H1 (cell line): Measurements from ENCODE around the gene MSI2. TPM values are rescaled to one million over a fixed set of nuclear protein-coding genes. Genes with fewer than 3 reads are reported as not detected.

ENCODE experiments used
- CTCF ChIA-PET: fragments of 300-600 bp; sonication (Branson Sonifier 250); formaldehyde crosslinking; loops from one replicate; lab custom pipeline; 2021; ENCODE audit not compliant: partially characterized antibody; lab: Charles Lee
- POLR2A ChIA-PET: fragments of 300-600 bp; sonication (Branson Sonifier 250); formaldehyde crosslinking; loops from one replicate; lab custom pipeline; 2021; ENCODE audit warnings: inconsistent platforms; ENCODE audit not compliant: partially characterized antibody; lab: Charles Lee
- DNase-seq, 2 experiments: peaks; one replicate each; pipeline versions ENCODE4 v3.0.0 to v3.0.0-alpha.2; 2010 to 2022; ENCODE audit warnings: low spot score in 2 of 2, low read depth in 1 of 2, mixed read lengths in 1 of 2
- FAIRE-seq: peaks from 2 replicates; lab custom pipeline; 2011; peaks lifted over from hg19 to GRCh38; lab: Jason Lieb, UNC
- H2AFZ ChIP-seq: 2 replicates; pipeline ENCODE4 v1.8.1; 2012; ENCODE audit warnings: low read length, inconsistent platforms
- H2AK5ac ChIP-seq: 2 replicates; pipeline ENCODE4 v1.6.1; 2013; ENCODE audit warnings: low read depth, low read length
- H2BK120ac ChIP-seq: replicated peaks from 2 replicates; pipeline ENCODE3; 2013; ENCODE audit warnings: low read depth, low read length, inconsistent platforms
- H2BK12ac ChIP-seq: 2 replicates; pipeline ENCODE4 v1.6.1; 2013; ENCODE audit warnings: low read depth, low read length
- H2BK15ac ChIP-seq: 2 replicates; pipeline ENCODE4 v1.6.1; 2013; ENCODE audit warnings: low read length
- H2BK20ac ChIP-seq: 2 replicates; pipeline ENCODE4 v1.6.1; 2013; ENCODE audit warnings: low read length
- H2BK5ac ChIP-seq: 2 replicates; pipeline ENCODE4 v1.6.1; 2013; ENCODE audit warnings: low read depth, low read length
- H3K14ac ChIP-seq: 2 replicates; pipeline ENCODE4 v1.6.1; 2013; ENCODE audit warnings: inconsistent platforms; ENCODE audit not compliant: insufficient read length
- H3K18ac ChIP-seq: 2 replicates; pipeline ENCODE4 v1.6.1; 2013; ENCODE audit warnings: low read length; ENCODE audit errors: extremely low read depth
- H3K23ac ChIP-seq: 2 replicates; pipeline ENCODE4 v1.6.1; 2013; ENCODE audit warnings: inconsistent platforms; ENCODE audit not compliant: insufficient read length
- H3K23me2 ChIP-seq: 2 replicates; pipeline ENCODE4 v1.6.1; 2013; ENCODE audit warnings: low read depth, low read length
- H3K27ac ChIP-seq: 2 replicates; pipeline ENCODE4 v1.6.1; 2011; ENCODE audit warnings: low read depth, low read length, inconsistent platforms
- H3K27me3 ChIP-seq, 4 experiments: replicated peaks in 1 of 4; 1 replicate in 1 of 4; 2 replicates in 3 of 4; pipeline versions ENCODE4 v1.6.1 to v1.8.1; 2011 to 2013; ENCODE audit warnings: low read length in 3 of 4, mild to moderate bottlenecking in 3 of 4, inconsistent platforms in 2 of 4, mixed read lengths in 2 of 4, moderate library complexity in 1 of 4; ENCODE audit not compliant: control insufficient read depth in 3 of 4, insufficient read depth in 3 of 4; ENCODE audit errors: extremely low read depth in 1 of 4
- H3K36me3 ChIP-seq, 4 experiments: 2 replicates each; pipeline versions ENCODE4 v1.6.1 to v1.8.1; 2011 to 2013; ENCODE audit warnings: mild to moderate bottlenecking in 4 of 4, low read length in 3 of 4, moderate library complexity in 2 of 4, control low read depth in 1 of 4, inconsistent platforms in 1 of 4; ENCODE audit not compliant: insufficient read depth in 4 of 4, control insufficient read depth in 2 of 4
- H3K4ac ChIP-seq: replicated peaks from 2 replicates; pipeline ENCODE3; 2013; ENCODE audit warnings: low read length, low read depth, mixed read lengths, inconsistent platforms; ENCODE audit not compliant: insufficient read length
- H3K4me1 ChIP-seq, 4 experiments: replicated peaks in 1 of 4; 1 replicate in 1 of 4; 2 replicates in 3 of 4; pipeline versions ENCODE4 v1.6.1 to v1.8.1; 2011 to 2013; ENCODE audit warnings: low read length in 3 of 4, inconsistent platforms in 2 of 4, mixed read lengths in 1 of 4; ENCODE audit not compliant: insufficient read depth in 4 of 4, control insufficient read depth in 3 of 4
- H3K4me2 ChIP-seq, 2 experiments: 2 replicates each; pipeline versions ENCODE4 v1.6.1 to v1.8.1; 2011 to 2013; ENCODE audit warnings: low read depth in 2 of 2, low read length in 2 of 2, control low read depth in 1 of 2, inconsistent platforms in 1 of 2, mild to moderate bottlenecking in 1 of 2; ENCODE audit not compliant: insufficient read depth in 1 of 2
- H3K4me3 ChIP-seq, 4 experiments: fragments of 200-600, 300-600 bp in 1 of 4; sonication (generic), shearing (Covaris generic), sonication (Bioruptor Twin) in 1 of 4; 2 replicates each; pipeline versions ENCODE4 v1.5.1 to v1.8.1; 2011 to 2016; ENCODE audit warnings: low read length in 4 of 4, low read depth in 3 of 4, control low read depth in 2 of 4, inconsistent platforms in 2 of 4, mild to moderate bottlenecking in 2 of 4, mixed read lengths in 1 of 4, moderate library complexity in 1 of 4; ENCODE audit not compliant: insufficient read depth in 2 of 4; ENCODE audit errors: extremely low read depth in 1 of 4
- H3K56ac ChIP-seq: replicated peaks from 2 replicates; pipeline ENCODE3; 2013; ENCODE audit warnings: low read depth, mild to moderate bottlenecking, mixed read lengths, low read length, inconsistent platforms; ENCODE audit not compliant: insufficient read length
- H3K79me1 ChIP-seq: 2 replicates; pipeline ENCODE4 v1.6.1; 2013; ENCODE audit warnings: low read depth, low read length, control low read depth
- H3K79me2 ChIP-seq, 2 experiments: 2 replicates each; pipeline versions ENCODE4 v1.6.1 to v1.8.1; 2012 to 2013; ENCODE audit warnings: low read length in 2 of 2, mild to moderate bottlenecking in 2 of 2, inconsistent platforms in 1 of 2; ENCODE audit not compliant: insufficient read depth in 2 of 2, control insufficient read depth in 1 of 2
- H3K9ac ChIP-seq, 4 experiments: replicated peaks in 1 of 4; 1 replicate in 1 of 4; 2 replicates in 3 of 4; pipeline versions ENCODE4 v1.6.1 to v1.8.1; 2011 to 2013; ENCODE audit warnings: low read depth in 3 of 4, low read length in 3 of 4, control low read depth in 2 of 4, mild to moderate bottlenecking in 2 of 4, moderate library complexity in 2 of 4, inconsistent platforms in 1 of 4; ENCODE audit errors: extremely low read depth in 1 of 4
- H3K9me3 ChIP-seq, 2 experiments: 2 replicates each; pipeline versions ENCODE4 v1.6.1 to v1.8.1; 2012 to 2013; ENCODE audit warnings: mild to moderate bottlenecking in 2 of 2, moderate library complexity in 2 of 2, control low read depth in 1 of 2, inconsistent platforms in 1 of 2, low read depth in 1 of 2, low read length in 1 of 2, mixed read lengths in 1 of 2; ENCODE audit not compliant: insufficient read depth in 2 of 2
- H4K20me1 ChIP-seq, 2 experiments: replicated peaks in 1 of 2; 2 replicates each; pipeline versions ENCODE3 to v1.8.1; 2011 to 2013; ENCODE audit warnings: inconsistent platforms in 2 of 2, low read length in 2 of 2, mild to moderate bottlenecking in 1 of 2; ENCODE audit not compliant: insufficient read depth in 2 of 2, control insufficient read depth in 1 of 2
- H4K5ac ChIP-seq: 2 replicates; pipeline ENCODE4 v1.6.1; 2013; ENCODE audit warnings: low read length, low read depth, mixed read lengths, inconsistent platforms; ENCODE audit not compliant: insufficient read length
- H4K8ac ChIP-seq: 2 replicates; pipeline ENCODE4 v1.8.0; 2013; ENCODE audit warnings: mild to moderate bottlenecking, moderate library complexity, low read length, inconsistent platforms; ENCODE audit not compliant: insufficient read depth; ENCODE audit errors: extremely low read depth
- H4K91ac ChIP-seq: replicated peaks from 2 replicates; pipeline ENCODE3; 2013; ENCODE audit warnings: low read length, mixed read lengths, inconsistent platforms; ENCODE audit not compliant: insufficient read length
- ZNF274 ChIP-seq: IDR thresholded peaks from 2 replicates; pipeline ENCODE4 v1.7.0; 2012; ENCODE audit warnings: low read length, borderline replicate concordance; ENCODE audit errors: extremely low read depth
- WGBS, 2 experiments: shearing (Covaris generic) in 1 of 2; methylation state at CpG; one replicate each; pipeline versions ENCODE4 v1.1.6 to v1.1.7; 2013 to 2015; ENCODE audit warnings: low lambda C conversion rate in 2 of 2, mixed read lengths in 2 of 2, inconsistent platforms in 1 of 2, low coverage in 1 of 2, missing lambda C conversion rate in 1 of 2; ENCODE audit not compliant: insufficient replicate concordance in 2 of 2, insufficient coverage in 1 of 2, insufficient read length in 1 of 2; ENCODE audit errors: extremely low coverage in 1 of 2, missing lambda C conversion rate in 1 of 2; 5-methylcytosine and 5-hydroxymethylcytosine counted together
- polyA plus RNA-seq, 7 experiments: library from polyadenylated mRNA; depleted of rRNA in 3 of 7; stranded (reverse) in 5 of 7; unstranded in 2 of 7; fragments of >200 nt in 5 of 7; fragments of 200-250 nt in 2 of 7; gene quantifications; 1 replicate in 5 of 7; 2 replicates in 1 of 7; 4 replicates in 1 of 7; pipeline versions ENCODE4 v1.2.1 to v1.2.3, GENCODE V29; 2011 to 2013; ENCODE audit warnings: missing spikeins in 2 of 7, mixed read lengths in 2 of 7
- total RNA-seq: library from RNA; stranded (reverse); fragmentation: NEBNext Ultra II Directional; extraction: Animal tissue kit (Norgen Biotek cat#: 25700); gene quantifications from 2 replicates; pipeline ENCODE4 v1.2.1, GENCODE V29; 2021

MSI2 gene
- total and polyA plus RNA-seq, 2 of the 8 experiments (the other 6 are each of a cell fraction or from before 2014, with no cell fraction given) = 36.7 to 80.6 TPM

DNA sequence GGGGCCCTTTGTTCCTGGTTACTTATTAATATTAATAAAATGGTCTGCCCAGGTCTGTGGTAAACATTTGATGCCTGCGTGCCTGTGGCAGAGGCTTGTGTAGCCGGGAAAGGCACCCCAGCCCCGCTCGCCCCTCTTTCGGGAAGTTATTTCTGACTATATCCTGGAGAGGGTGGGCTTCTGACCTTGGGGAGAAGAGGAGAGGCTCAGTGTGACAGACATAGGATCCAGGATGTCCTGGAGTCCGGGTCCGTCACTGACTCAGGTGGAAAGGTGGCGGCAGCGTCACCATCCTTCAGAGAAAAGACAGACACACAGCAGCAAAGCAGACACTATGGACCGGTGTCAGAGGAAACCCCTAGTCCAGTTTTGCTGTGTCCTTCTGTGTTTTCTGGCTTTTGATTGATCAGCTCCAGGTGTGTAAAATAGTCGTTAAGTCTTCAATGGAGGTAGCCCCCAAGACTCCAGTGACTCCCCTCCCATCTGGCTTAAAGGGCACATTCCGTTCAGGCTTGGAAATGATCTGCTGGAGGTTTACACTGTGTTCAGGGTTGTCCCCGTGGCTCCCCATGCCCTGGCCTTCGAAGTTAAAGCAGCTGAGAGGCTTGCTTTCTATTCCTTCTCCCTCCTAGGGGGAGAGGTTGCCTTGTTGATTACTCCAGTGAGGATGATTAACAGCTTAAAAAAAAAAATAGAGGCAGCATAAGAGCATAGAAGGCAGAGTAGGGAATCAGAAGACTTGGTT is 407.2 kb downstream of the MSI2 start:
- H2AFZ ChIP-seq = no peak overlapping the region

More for the DNA sequence above, 407.2 kb downstream of the MSI2 start:
- H3K4me2 ChIP-seq = peak overlapping the region; percentile 24 to 61; a peak in 3 of 4 replicates
- H3K79me2 ChIP-seq = no peaks in the 10 kb centered on the region
- H4K91ac ChIP-seq = no peak overlapping the region
- peak overlapping the region in 2 of 4 experiments; percentile 19 to 26; a peak in 3 of 8 replicates for H3K4me3 ChIP-seq
- H3K18ac ChIP-seq = no peak overlapping the region
- ChIA-PET POLR2A (interaction anchor here (4.2 kb wide), 1 partner anchor 12 kb away, joined by 18 read pairs; no protein-coding TSS in a partner anchor), CTCF (interaction anchor here (0.5 to 5.2 kb wide), 13 partner anchors 8 to 796 kb away, joined by 3 to 41 read pairs (median 3); no protein-coding TSS in a partner anchor)
- no peak overlapping the region for H3K14ac ChIP-seq
- H2BK12ac ChIP-seq = 0 out of 2 replicates have a peak overlapping the region, but pooled peaks have one; percentile 22
- no peak overlapping the region for H4K8ac ChIP-seq
- H2BK20ac ChIP-seq = no peak overlapping the region
- TF ChIP-seq ZNF274 = no peak
- H3K9me3 ChIP-seq = no peaks in the 10 kb centered on the region
- no peak overlapping the region for H3K23ac ChIP-seq
- no peaks in the 10 kb centered on the region for H3K79me1 ChIP-seq
- peaks cover 14 to 24% (median 22%) of the 10 kb centered on the region in 4 experiments for H3K4me1 ChIP-seq
- H3K27ac ChIP-seq = peak overlapping the region; percentile 47; the same call in 1 of the 2 replicates
- H2BK5ac ChIP-seq = peak overlapping the region; percentile 55; the same call in 1 of the 2 replicates
- peak overlapping the region in 2 of 4 experiments; percentile 13 to 19; a peak in 3 of 7 replicates for H3K9ac ChIP-seq
- FAIRE-seq (no peak), DNase-seq (no peak)
- no peak overlapping the region for H2BK120ac ChIP-seq
- H4K5ac ChIP-seq = peak overlapping the region; percentile 8
- 84% methylated on average over 14 of the region's 14 CpGs; no CpG with 5 or more reads in 1 of the 2 experiments for WGBS, 2 experiments
- no peaks in the 10 kb centered on the region for H3K27me3 ChIP-seq
- no peaks in the 10 kb centered on the region for H4K20me1 ChIP-seq
- H2BK15ac ChIP-seq = no peak overlapping the region
- H3K56ac ChIP-seq = no peak overlapping the region
- H2AK5ac ChIP-seq = no peak overlapping the region
- H3K36me3 ChIP-seq = no peaks in the 10 kb centered on the region
- peaks cover 2% of the 10 kb centered on the region; the same call in 1 of the 2 replicates for H3K23me2 ChIP-seq
- no peak overlapping the region for H3K4ac ChIP-seq
